GM19099 (cell line): ENCODE measurements around the gene COIL.

Experiments used
- POLR2A ChIP-seq: IDR thresholded peaks from 3 replicates; pipeline ENCODE4 v1.6.1; 2011; ENCODE audit warnings: low read depth; ENCODE audit not compliant: insufficient read length; ENCODE audit errors: extremely low read depth

Gene COIL

GRCh38 chr17:56909742-56910508, 50.9 kb downstream of the COIL start:
- TF ChIP-seq POLR2A: no peak

- TF ChIP-seq POLR2A: no peak
These were observed 52.8 kb downstream of the COIL start for GRCh38 chr17:56908001-56908542.

- TF ChIP-seq POLR2A: no peak
These were observed 57.3 kb downstream of the COIL start for GRCh38 chr17:56903560-56903959.

- no peak for TF ChIP-seq POLR2A
These were observed 58.5 kb downstream of the COIL start for GRCh38 chr17:56902348-56902747.

- no peak for TF ChIP-seq POLR2A
These were observed 61.4 kb downstream of the COIL start for GRCh38 chr17:56899403-56899802.

GRCh38 chr17:56898874-56899273, 62.0 kb downstream of the COIL start:
- no peak for TF ChIP-seq POLR2A

GRCh38 chr17:56897646-56898424, 63.0 kb downstream of the COIL start:
- no peak for TF ChIP-seq POLR2A

GRCh38 chr17:56896968-56897359, 63.9 kb downstream of the COIL start:
- TF ChIP-seq POLR2A: no peak

GRCh38 chr17:56896217-56896967, 64.5 kb downstream of the COIL start:
- TF ChIP-seq POLR2A: no peak

GRCh38 chr17:56894859-56895455, 65.9 kb downstream of the COIL start:
- TF ChIP-seq POLR2A: no peak

GRCh38 chr17:56893503-56893902, 67.3 kb downstream of the COIL start:
- no peak for TF ChIP-seq POLR2A

- TF ChIP-seq POLR2A: no peak
These were observed 68.5 kb downstream of the COIL start for GRCh38 chr17:56892333-56892732.

- no peak for TF ChIP-seq POLR2A
These were observed 69.1 kb downstream of the COIL start for GRCh38 chr17:56891751-56892150.

- no peak for TF ChIP-seq POLR2A
These were observed 69.8 kb downstream of the COIL start for GRCh38 chr17:56890906-56891674.

GRCh38 chr17:56890390-56890789, 70.5 kb downstream of the COIL start:
- TF ChIP-seq POLR2A: no peak
